GM12873 (cell line): ENCODE measurements around the gene KLHL2.

Experiments used
- TF ChIP-seq, protein P1 (sequence below): IDR thresholded peaks from 2 replicates; pipeline ENCODE4 v1.5.1; 2012; ENCODE audit warnings: low read depth, mild to moderate bottlenecking, moderate library complexity, low read length, control low read depth; ENCODE audit not compliant: insufficient read depth; ENCODE audit errors: missing control alignments

KLHL2 gene

DNA sequence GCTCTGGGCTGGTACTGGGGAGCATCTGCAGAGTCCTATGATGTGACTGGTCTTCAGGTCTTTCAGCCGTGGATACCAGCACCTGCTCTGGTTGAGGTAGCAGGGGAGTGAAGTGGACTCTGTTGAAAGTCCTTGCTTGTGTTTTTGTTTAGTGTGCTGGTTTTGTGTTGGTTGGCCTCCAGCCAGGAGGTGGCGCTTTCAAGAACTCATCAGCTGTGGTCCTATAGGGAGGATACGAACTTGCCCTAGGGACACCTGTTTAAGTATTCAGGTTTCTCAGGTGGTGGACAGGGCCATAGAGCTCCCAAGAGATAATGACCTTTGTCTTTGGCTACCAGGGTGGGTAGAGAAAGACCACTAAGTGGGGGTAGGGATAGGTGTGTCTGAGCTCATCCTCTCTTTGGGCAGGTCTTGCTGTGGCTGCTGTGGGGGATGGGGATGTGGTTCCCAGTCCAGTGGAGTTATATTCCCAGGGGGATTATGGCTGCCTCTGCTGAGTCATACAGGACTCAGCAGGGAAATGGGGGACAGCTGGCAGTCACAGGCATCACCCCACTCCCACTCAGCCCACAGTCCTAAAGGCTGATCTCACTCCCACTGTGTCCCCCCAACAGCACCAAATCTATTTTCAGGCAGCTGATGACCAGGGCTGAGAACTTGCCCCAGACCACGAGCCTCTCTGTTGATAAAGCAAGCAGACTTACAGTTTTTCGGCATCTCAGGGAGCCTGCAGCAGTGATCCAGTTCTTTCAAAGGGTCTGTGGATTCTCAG lies 144.2 kb downstream of the KLHL2 start:
- TF ChIP-seq, protein P1, sequence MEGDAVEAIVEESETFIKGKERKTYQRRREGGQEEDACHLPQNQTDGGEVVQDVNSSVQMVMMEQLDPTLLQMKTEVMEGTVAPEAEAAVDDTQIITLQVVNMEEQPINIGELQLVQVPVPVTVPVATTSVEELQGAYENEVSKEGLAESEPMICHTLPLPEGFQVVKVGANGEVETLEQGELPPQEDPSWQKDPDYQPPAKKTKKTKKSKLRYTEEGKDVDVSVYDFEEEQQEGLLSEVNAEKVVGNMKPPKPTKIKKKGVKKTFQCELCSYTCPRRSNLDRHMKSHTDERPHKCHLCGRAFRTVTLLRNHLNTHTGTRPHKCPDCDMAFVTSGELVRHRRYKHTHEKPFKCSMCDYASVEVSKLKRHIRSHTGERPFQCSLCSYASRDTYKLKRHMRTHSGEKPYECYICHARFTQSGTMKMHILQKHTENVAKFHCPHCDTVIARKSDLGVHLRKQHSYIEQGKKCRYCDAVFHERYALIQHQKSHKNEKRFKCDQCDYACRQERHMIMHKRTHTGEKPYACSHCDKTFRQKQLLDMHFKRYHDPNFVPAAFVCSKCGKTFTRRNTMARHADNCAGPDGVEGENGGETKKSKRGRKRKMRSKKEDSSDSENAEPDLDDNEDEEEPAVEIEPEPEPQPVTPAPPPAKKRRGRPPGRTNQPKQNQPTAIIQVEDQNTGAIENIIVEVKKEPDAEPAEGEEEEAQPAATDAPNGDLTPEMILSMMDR = peak; percentile 43

DNA sequence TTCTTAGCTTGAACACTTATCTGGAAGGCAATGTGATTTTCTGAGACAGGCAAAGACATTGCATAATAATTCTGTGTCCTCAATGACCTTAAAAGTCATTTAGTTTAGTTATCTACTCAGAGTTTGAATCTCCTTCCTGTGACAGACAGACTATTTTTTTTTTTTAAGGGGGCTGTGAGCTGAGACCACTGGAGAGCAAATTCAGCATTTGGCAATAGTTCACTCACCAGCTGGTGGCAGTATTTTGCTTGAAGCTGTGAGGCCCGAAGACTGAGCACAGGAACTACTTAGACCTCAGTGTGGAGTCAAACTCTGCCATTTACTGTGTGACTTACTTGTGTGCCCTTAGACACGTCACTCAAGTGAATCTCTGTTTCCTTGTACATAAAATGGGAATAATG lies 148.5 kb downstream of the KLHL2 start:
- TF ChIP-seq, protein P1 = peak; percentile 50

DNA sequence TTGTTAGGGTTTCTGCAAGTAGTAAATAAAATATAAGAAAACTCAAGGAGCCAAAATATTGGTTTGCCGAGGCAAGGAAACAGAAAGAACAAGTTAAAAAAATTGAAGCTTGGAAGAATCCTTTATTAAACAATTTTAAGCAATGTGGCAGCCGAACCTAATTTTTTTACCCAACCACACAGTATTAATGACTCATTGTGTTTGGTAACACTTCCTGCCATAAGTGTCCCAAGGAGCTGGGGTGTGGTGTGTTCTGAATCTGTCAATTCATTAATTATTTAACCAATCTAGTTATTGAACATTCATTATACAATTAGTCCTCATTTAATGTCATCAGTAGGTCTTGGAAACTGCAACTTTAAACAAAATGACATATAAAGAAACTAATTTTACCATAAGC lies 152.1 kb downstream of the KLHL2 start:
- TF ChIP-seq, protein P1 = no peak

DNA sequence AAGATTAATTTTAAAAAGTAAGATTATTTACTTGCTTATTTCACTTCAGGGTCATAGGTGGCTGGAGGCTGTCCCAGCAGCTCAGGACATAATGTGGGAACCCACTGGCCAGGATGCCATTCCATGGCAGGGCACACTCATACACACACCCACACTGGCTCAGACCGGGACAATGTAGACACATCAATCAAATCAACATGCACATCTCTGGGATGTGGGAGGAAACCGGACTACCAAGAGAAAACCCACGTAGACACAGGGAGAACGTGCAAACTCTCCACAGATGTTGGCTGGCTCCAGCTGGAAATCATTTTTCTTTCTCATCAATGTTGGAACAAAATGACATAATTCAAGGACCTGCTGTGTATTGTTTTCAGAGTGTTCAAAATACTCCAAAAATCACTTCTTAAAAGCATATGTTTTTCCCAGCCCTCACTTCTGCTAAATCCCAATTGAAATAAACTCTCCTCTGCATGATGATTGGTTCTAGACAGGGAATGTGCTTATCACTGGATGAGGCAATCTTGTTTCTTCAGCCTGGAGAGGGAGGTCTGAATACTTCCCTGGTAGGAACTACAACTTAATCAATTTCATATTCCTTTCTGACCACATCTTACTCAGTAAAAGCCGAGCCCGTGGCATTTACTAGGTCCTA lies 152.8 kb downstream of the KLHL2 start:
- TF ChIP-seq, protein P1 = no peak

DNA sequence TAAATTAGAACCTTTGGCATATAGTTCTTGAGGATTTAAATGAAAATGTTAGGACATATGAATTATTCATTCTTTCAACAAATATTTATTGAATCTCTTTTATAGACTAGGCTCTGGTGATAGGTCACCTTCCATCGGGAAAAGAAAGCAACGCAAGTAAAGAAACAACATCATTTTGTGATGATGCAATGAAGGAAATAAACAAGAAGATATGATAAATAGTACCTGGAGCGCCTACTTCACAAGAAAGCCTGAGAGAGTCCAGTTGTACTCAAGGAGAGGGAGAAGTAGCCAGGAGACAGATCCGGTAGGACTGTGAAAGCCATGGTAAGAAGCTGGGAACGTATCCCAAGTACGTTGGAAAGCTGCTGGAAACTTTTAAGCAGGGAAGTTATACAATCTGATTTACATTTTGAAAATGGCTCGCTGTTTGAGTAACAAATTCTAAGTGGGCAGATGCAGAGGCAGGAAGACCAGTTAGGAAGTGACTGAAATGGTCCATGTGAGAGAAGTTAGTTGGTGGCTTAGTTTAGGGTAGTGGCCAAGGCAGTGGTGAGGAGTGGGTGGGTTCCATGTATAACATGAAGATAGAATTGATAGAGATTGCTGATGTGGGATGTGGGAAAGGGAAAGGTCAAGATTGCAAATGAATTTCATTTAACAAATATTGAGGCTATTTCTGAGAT lies 153.8 kb downstream of the KLHL2 start:
- TF ChIP-seq, protein P1 = no peak

DNA sequence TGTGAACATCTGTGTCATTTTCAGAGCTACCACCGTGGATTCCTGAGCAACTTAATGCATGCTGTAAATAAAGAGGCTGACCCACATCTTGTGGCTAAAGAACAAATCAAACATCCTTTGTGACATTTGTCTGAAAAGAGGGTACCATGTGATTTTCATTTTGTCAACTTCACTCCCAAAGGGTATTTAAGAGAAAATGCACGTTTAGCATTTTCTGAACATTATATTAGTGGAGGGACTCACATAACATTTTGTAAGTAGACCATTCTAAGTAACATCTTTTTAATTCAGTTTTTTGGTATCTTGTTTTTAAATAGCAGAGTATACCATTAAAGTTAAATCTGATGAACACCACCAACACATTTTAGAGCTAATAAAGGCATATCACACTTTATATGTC lies 154.4 kb downstream of the KLHL2 start:
- TF ChIP-seq, protein P1 = no peak

DNA sequence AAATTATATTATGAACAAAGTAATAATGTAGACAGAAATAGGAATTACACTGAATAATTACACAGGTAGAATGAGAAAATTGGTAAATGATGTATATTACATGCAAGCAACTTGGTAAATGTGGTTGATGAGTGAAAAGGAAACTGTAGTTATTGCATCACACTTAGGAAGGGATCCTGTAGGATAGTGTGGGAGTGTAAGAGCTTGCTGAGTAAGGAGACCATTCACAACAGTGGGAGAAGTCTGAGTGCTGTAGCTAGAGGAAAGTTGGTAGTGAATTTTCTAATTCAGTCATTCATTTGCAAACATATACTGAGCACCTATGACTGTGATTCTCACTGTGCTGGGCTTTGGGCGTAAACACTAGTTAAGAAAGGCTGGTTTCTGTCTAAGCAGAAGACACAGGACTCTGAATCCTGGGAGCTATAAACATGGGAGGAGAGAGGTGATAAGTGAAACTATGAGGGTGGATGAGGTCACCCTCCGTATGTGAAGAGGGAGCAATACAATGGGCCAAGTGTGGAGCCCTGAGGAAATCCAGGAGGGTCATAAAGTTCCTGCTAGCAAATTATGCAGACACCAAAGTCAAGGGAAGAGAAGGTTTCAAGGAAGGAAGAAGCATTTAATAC lies 157.2 kb downstream of the KLHL2 start:
- TF ChIP-seq, protein P1 = no peak
